ENCODE measurements around the gene USP21.

Gene USP21

GRCh38 chr1:161176468-161177111 is 17.3 kb downstream of the USP21 start:
- H3K4me1 ChIP-seq: peaks cover 46 to 66% (median 56%) of the 10 kb centered on the region in 10 experiments
- peak overlapping the region; percentile 78 to 92 (median 84) for H3K4me3 ChIP-seq
- H3K27me3 ChIP-seq: no peaks in the 10 kb centered on the region
- peaks cover 0 to 7% (median 0%) of the 10 kb centered on the region in 11 experiments; a peak in 3 of 22 replicates for H4K20me1 ChIP-seq
- no peaks in the 10 kb centered on the region for H3K9me3 ChIP-seq (replicated peaks in 1 of 11)
- no peak for TF ChIP-seq Cebpa-rat (IDR thresholded peaks at IDR 0.05)
- H3K9ac ChIP-seq: peak overlapping the region; percentile 81 to 94 (median 86)
- H3K27ac ChIP-seq: peak overlapping the region; percentile 79 to 92 (median 83)
- H3K4me2 ChIP-seq: peak overlapping the region; percentile 85 to 99 (median 98)
- peaks cover 41 to 46% (median 45%) of the 10 kb centered on the region in 11 experiments for H3K36me3 ChIP-seq

DNA sequence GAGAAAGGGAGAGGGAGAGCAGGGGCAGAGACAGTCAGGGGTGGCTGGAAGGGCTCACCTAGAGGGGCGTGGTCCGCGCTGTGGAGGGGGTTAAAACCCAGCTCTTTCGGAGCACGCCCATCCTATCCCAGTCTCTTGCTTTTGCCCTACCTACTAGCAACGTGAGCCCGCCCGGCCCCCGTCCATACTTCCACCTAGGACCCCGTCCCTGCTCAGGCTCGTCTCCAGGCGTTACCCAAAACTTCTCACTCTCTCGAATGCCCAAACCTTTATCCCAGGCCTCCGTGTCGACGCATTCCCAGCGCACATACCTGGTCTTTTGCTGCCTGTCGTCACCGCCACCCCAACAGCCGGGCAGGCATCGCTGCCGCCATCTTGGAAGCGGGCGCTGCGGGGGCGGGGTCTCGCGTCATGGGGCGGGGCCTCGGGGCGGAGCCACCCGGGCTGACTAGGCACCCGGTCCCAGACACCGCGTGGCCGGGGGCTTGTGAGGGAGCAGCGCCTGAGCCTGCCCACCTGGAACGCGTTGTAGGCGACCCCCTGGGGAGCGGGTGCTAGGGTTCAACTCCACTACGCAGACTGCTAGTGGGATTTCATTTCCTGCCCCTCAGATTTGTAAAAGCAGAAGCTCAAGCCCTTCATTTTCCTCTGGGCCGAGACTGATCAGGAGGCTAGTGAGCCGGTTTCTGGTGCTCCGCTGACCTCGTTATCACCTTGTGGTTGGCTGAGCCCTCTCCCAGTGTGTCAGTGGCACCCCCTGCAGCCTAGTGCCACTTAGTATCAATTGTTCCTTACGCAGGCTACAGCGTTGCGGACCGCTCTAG is 18.0 kb downstream of the USP21 start, which contains the start of gene B4GALT3:
Gene B4GALT3 (minus strand): TSS at position 396 of the 824 bp plus-strand sequence. CDS start 1,447 bp downstream, outside the sequence.
- Histone ChIP-seq H3K9me3 (replicated peaks in 1 of 11) (no peaks in the 10 kb centered on the region), H3K27me3 (no peaks in the 10 kb centered on the region), H3K36me3 (peaks cover 34 to 39% (median 37%) of the 10 kb centered on the region in 11 experiments), H3K9ac (peak within 1 kb of the TSS; percentile 81 to 94 (median 86)), H3K4me3 (peak within 1 kb of the TSS; percentile 78 to 92 (median 84)), H4K20me1 (peaks cover 0 to 7% (median 0%) of the 10 kb centered on the region in 11 experiments; a peak in 2 of 22 replicates), H3K4me2 (peak within 1 kb of the TSS; percentile 85 to 99 (median 98)), H3K27ac (peak within 1 kb of the TSS; percentile 79 to 92 (median 83)), H3K4me1 (peaks cover 54 to 74% (median 63%) of the 10 kb centered on the region in 10 experiments)
- TF ChIP-seq Cebpa-rat (IDR thresholded peaks at IDR 0.05): no peak

DNA sequence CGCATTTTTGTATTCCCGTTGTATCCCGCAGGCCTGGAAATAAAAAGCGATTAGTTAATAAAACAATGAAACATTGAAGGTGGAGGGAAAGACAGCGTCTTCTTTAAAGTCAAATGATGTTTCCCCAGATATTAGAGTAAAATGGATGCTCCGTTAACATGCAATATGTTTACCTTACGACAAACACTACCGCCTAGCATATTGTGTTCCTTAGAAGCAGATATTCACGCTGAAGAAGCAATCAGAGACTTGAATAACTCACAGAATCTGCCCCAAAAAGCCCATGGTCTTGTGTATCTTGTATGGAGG is 18.6 kb downstream of the USP21 start:
- Histone ChIP-seq H3K4me1 (peaks cover 59 to 79% (median 69%) of the 10 kb centered on the region in 10 experiments), H3K27ac (peak overlapping the region; percentile 79 to 92 (median 83)), H3K36me3 (peaks cover 28 to 33% (median 32%) of the 10 kb centered on the region in 11 experiments), H3K4me2 (peak overlapping the region; percentile 85 to 99 (median 98)), H4K20me1 (peaks cover 0 to 7% (median 0%) of the 10 kb centered on the region in 11 experiments; a peak in 2 of 22 replicates), H3K4me3 (peak overlapping the region; percentile 78 to 92 (median 84)), H3K9ac (peak overlapping the region; percentile 81 to 94 (median 86)), H3K9me3 (replicated peaks in 1 of 11) (no peaks in the 10 kb centered on the region), H3K27me3 (no peaks in the 10 kb centered on the region)
- no peak for TF ChIP-seq Cebpa-rat (IDR thresholded peaks at IDR 0.05)

DNA sequence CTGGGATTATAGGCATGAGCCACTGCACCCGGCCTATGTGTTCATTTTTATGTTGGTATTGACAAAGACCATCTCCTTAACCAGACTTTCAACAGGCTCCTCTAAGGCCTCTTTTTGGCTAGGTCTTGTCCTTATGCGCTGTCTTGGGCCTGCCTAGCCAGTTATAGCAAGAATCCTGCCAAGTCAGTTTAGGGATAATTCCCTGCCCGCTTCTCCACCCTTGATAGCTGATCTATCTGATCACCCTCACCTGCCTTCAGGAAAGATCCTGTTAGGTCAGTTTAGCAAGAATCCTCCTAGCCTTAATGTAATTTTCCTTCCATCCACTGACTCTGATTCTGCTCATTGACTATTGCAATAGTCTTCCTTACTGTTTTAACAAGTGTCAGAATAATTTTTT is 20.4 kb downstream of the USP21 start:
- Histone ChIP-seq H3K4me1 (peaks cover 77 to 90% (median 84%) of the 10 kb centered on the region in 10 experiments), H3K4me3 (no peak overlapping the region), H3K27ac (peak overlapping the region in 1 of 11 experiments; percentile 81; a peak in 2 of 22 replicates), H3K9me3 (replicated peaks in 1 of 11) (no peaks in the 10 kb centered on the region), H4K20me1 (peaks cover 0 to 7% (median 0%) of the 10 kb centered on the region in 11 experiments; a peak in 2 of 22 replicates), H3K27me3 (no peaks in the 10 kb centered on the region), H3K9ac (no peak overlapping the region), H3K4me2 (peak overlapping the region in 4 of 11 experiments; percentile 96 to 98 (median 98); a peak in 5 of 22 replicates), H3K36me3 (peaks cover 10 to 15% (median 14%) of the 10 kb centered on the region in 11 experiments)
- TF ChIP-seq Cebpa-rat (IDR thresholded peaks at IDR 0.05): no peak

DNA sequence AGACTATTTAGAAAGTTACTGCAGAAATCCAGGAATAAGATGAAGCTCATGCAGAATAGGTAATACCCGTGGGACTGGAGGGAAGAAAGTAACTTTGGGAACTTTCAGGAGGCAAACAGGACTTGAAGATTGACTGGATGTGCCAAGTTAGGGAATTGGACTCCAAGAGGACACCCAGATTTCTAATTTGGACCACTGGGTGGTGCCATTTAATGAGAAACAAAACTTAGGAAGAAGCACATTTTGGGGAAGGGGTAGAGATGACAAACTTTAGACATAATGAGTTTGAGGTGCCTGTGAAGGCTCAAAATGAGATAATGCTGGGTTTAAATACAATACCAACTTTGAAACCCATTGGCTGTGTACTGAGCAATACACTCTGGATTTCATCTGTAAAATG is 21.3 kb downstream of the USP21 start:
- Histone ChIP-seq H3K9ac (peak overlapping the region in 1 of 11 experiments; percentile 65; a peak in 2 of 22 replicates), H3K4me2 (peak overlapping the region in 5 of 11 experiments; percentile 31 to 95 (median 81); a peak in 8 of 22 replicates), H3K4me3 (no peak overlapping the region), H3K27ac (peak overlapping the region in 5 of 11 experiments; percentile 65 to 99 (median 96); a peak in 8 of 22 replicates), H3K27me3 (no peaks in the 10 kb centered on the region), H3K9me3 (replicated peaks in 1 of 11) (no peaks in the 10 kb centered on the region), H3K36me3 (peaks cover under 1 to 6% (median 4%) of the 10 kb centered on the region in 11 experiments; a peak in 19 of 22 replicates), H3K4me1 (peaks cover 78 to 92% (median 88%) of the 10 kb centered on the region in 10 experiments), H4K20me1 (peaks cover 0 to 7% (median 0%) of the 10 kb centered on the region in 11 experiments; a peak in 1 of 22 replicates)
- no peak for TF ChIP-seq Cebpa-rat (IDR thresholded peaks at IDR 0.05)

GRCh38 chr1:161182214-161182613 is 22.9 kb downstream of the USP21 start:
- Histone ChIP-seq H3K4me1 (peaks cover 80 to 95% (median 91%) of the 10 kb centered on the region in 10 experiments), H4K20me1 (no peaks in the 10 kb centered on the region), H3K9ac (peak overlapping the region in 7 of 11 experiments; percentile 8 to 77 (median 65); a peak in 12 of 22 replicates), H3K27me3 (no peaks in the 10 kb centered on the region), H3K4me3 (peak overlapping the region in 2 of 10 experiments; percentile 25 to 41; a peak in 4 of 20 replicates), H3K27ac (peak overlapping the region in 10 of 11 experiments; percentile 13 to 99 (median 96); a peak in 19 of 22 replicates), H3K36me3 (no peaks in the 10 kb centered on the region), H3K4me2 (peak overlapping the region; percentile 31 to 95 (median 81)), H3K9me3 (replicated peaks in 1 of 11) (no peaks in the 10 kb centered on the region)
- no peak for TF ChIP-seq Cebpa-rat (IDR thresholded peaks at IDR 0.05)

DNA sequence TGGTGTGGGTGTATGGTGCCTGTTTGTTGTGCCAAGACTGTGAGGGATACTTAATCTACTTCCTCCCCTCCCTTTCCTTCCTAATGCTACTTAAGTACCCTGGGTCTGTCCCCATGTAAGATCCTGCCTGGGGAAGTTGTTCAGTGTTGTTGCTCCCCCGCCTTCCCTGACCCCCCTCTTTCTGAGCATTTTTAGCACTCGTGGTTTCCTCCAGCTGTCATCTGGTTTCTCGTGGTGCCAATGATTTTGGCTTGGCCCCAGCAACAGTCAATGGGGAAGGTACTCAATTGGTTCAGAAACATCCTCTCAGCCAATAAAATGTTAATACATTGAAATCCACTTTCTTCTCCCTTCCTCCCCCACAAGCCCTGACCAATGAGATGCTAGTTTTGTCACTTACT is 26.0 kb downstream of the USP21 start:
- H3K27me3 ChIP-seq: no peaks in the 10 kb centered on the region
- peak overlapping the region; percentile 78 to 99 (median 96) for H3K27ac ChIP-seq
- H3K4me3 ChIP-seq: peak overlapping the region in 4 of 10 experiments; percentile 8 to 52 (median 24); a peak in 6 of 20 replicates
- H3K9me3 ChIP-seq (replicated peaks in 1 of 11): no peaks in the 10 kb centered on the region
- H4K20me1 ChIP-seq: no peaks in the 10 kb centered on the region
- no peaks in the 10 kb centered on the region for H3K36me3 ChIP-seq
- H3K9ac ChIP-seq: peak overlapping the region; percentile 68 to 85 (median 80); a peak in 21 of 22 replicates
- H3K4me1 ChIP-seq: peaks cover 71 to 97% (median 83%) of the 10 kb centered on the region in 10 experiments
- TF ChIP-seq Cebpa-rat (IDR thresholded peaks at IDR 0.05): no peak
- H3K4me2 ChIP-seq: peak overlapping the region; percentile 64 to 95 (median 83)

- no peaks in the 10 kb centered on the region for H4K20me1 ChIP-seq
- TF ChIP-seq Cebpa-rat (IDR thresholded peaks at IDR 0.05): no peak
- no peaks in the 10 kb centered on the region for H3K36me3 ChIP-seq
- no peaks in the 10 kb centered on the region for H3K27me3 ChIP-seq
- peak overlapping the region; percentile 68 to 85 (median 80) for H3K9ac ChIP-seq
- peaks cover 71 to 96% (median 79%) of the 10 kb centered on the region in 10 experiments for H3K4me1 ChIP-seq
- H3K27ac ChIP-seq: peak overlapping the region; percentile 78 to 99 (median 96)
- H3K9me3 ChIP-seq (replicated peaks in 1 of 11): no peaks in the 10 kb centered on the region
- H3K4me3 ChIP-seq: peak overlapping the region in 5 of 10 experiments; percentile 8 to 52 (median 36); a peak in 10 of 20 replicates
- peak overlapping the region; percentile 64 to 95 (median 83) for H3K4me2 ChIP-seq
Observed at GRCh38 chr1:161185732-161186311, 26.5 kb downstream of the USP21 start.
